Brain microvascular endothelial cell (primary cell): ENCODE results near the gene SCN9A.
"Not testable (repeated sequence)": the region's sequence is repeated elsewhere in the genome, so short reads cannot be mapped to it uniquely, and the experiment has no call there.

ENCODE experiments used
- DNase-seq: peaks from one replicate; pipeline ENCODE4 v3.0.0-alpha.2; 2020
- H3K27ac ChIP-seq: fragments of 250-450 bp; sonication (Bioruptor Pico); 2 replicates; pipeline ENCODE4 v1.5.1; 2020; ENCODE audit warnings: mild to moderate bottlenecking, moderate library complexity
- H3K27me3 ChIP-seq: fragments of 250-450 bp; sonication (Bioruptor Pico); replicated peaks from 2 replicates; pipeline ENCODE4 v1.5.1; 2020; ENCODE audit warnings: mild to moderate bottlenecking
- H3K36me3 ChIP-seq: fragments of 250-450 bp; sonication (Bioruptor Pico); replicated peaks from 2 replicates; pipeline ENCODE4 v1.5.1; 2020; ENCODE audit warnings: mild to moderate bottlenecking
- H3K4me3 ChIP-seq: 2 replicates; pipeline ENCODE4 v1.5.1; 2011; ENCODE audit warnings: low read depth, mild to moderate bottlenecking, control low read depth, low read length, moderate library complexity
- CTCF ChIP-seq: IDR thresholded peaks from 2 replicates; pipeline ENCODE4 v1.5.1; 2011; ENCODE audit warnings: low read depth, mild to moderate bottlenecking, moderate library complexity, low read length, control low read depth, inconsistent platforms; ENCODE audit errors: missing control alignments
- in situ Hi-C: cut with HindIII; loops from 2 replicates; pipeline ENCODE4 v1.10.0; 2017; ENCODE audit warnings: low sequenced_read_pairs, low pct_ligation_motif_present

The SCN9A gene

GRCh38 chr2:166230024-166230723, 145.6 kb downstream of the SCN9A start:
- Histone ChIP-seq H3K27me3 (no peaks in the 10 kb centered on the region), H3K27ac (no peak overlapping the region), H3K4me3 (no peak overlapping the region), H3K36me3 (no peaks in the 10 kb centered on the region)
- TF ChIP-seq CTCF: no peak
- DNase-seq: peak; percentile 43
- in situ Hi-C loops: no loop called here

GRCh38 chr2:166229678-166230023, 146.1 kb downstream of the SCN9A start:
- Histone ChIP-seq H3K27me3 (no peaks in the 10 kb centered on the region), H3K36me3 (no peaks in the 10 kb centered on the region), H3K4me3 (no peak overlapping the region), H3K27ac (no peak overlapping the region)
- in situ Hi-C loops: no loop called here
- DNase-seq: no peak
- TF ChIP-seq CTCF: no peak

- H3K4me3 ChIP-seq: no peak overlapping the region
- H3K36me3 ChIP-seq: no peaks in the 10 kb centered on the region
- DNase-seq: no peak
- H3K27me3 ChIP-seq: no peaks in the 10 kb centered on the region
- H3K27ac ChIP-seq: no peak overlapping the region
- no peak for TF ChIP-seq CTCF
- in situ Hi-C loops: no loop called here
Observed at GRCh38 chr2:166224197-166224596, 151.5 kb downstream of the SCN9A start.

GRCh38 chr2:166223298-166223697, 152.4 kb downstream of the SCN9A start:
- Histone ChIP-seq H3K27me3 (no peaks in the 10 kb centered on the region), H3K36me3 (no peaks in the 10 kb centered on the region), H3K27ac (no peak overlapping the region), H3K4me3 (no peak overlapping the region)
- no peak for TF ChIP-seq CTCF
- in situ Hi-C loops: no loop called here
- DNase-seq: no peak

GRCh38 chr2:166211079-166211478, 164.7 kb downstream of the SCN9A start:
- Histone ChIP-seq H3K27ac (no peak overlapping the region), H3K36me3 (no peaks in the 10 kb centered on the region), H3K27me3 (no peaks in the 10 kb centered on the region), H3K4me3 (no peak overlapping the region)
- TF ChIP-seq CTCF: no peak
- no peak for DNase-seq
- in situ Hi-C loops: no loop called here

GRCh38 chr2:166209944-166210343, 165.8 kb downstream of the SCN9A start:
- in situ Hi-C loops, H3K27me3 ChIP-seq, H3K36me3 ChIP-seq, DNase-seq, H3K27ac ChIP-seq, H3K4me3 ChIP-seq: not testable (repeated sequence)

GRCh38 chr2:166209367-166209766, 166.4 kb downstream of the SCN9A start:
- H3K4me3 ChIP-seq, DNase-seq, H3K27ac ChIP-seq, in situ Hi-C loops, H3K27me3 ChIP-seq, H3K36me3 ChIP-seq: not testable (repeated sequence)

- H3K27ac ChIP-seq, in situ Hi-C loops, DNase-seq, H3K4me3 ChIP-seq, H3K27me3 ChIP-seq, H3K36me3 ChIP-seq: not testable (repeated sequence)
Observed at GRCh38 chr2:166206153-166206552, 169.6 kb downstream of the SCN9A start.
